ENCODE measurements around the gene PDE4D. TPM values are rescaled to one million over a fixed set of nuclear protein-coding genes. Genes with fewer than 3 reads are reported as not detected.

PDE4D gene
- total RNA-seq, 1 experiment from 2014 or later, result 2.1 TPM

DNA sequence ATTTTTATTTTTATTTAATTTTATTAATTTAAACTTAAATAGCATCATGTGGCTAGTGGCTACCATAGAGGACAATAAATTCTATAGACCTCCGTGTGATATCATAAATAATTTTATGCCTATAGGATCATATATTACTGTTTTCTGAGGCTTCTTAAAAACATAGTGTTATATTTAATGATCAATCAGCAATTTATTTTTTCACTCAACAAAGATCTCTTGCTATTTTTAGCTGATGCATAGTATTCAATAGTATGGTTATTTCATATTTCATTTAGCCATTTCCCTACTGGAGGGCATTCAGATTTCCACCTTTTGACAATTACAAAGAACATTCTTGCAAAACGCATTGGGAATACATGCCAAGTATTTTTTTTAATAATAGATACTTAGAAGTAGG, 114.1 kb downstream of the PDE4D start:
- Mint-ChIP-seq H3K27ac (no peak overlapping the region), H3K4me1 (peaks cover 12% of the 10 kb centered on the region in 2 experiments), H3K27me3 (ENCODE audit: low read depth) (no peaks in the 10 kb centered on the region), H3K36me3 (ENCODE audit: insufficient read depth in 1 of 3, low read depth in 3 of 3) (no peaks in the 10 kb centered on the region), H3K4me3 (no peak overlapping the region), H3K9me3 (no peaks in the 10 kb centered on the region)
- Histone ChIP-seq H3K4me2 (ENCODE audit: insufficient read depth, insufficient read length, low read length) (no peak overlapping the region), H2BK5ac (ENCODE audit: insufficient read length, low read length) (no peak overlapping the region), H3K23ac (ENCODE audit: insufficient read length, low read depth, low read length) (no peak overlapping the region), H2BK12ac (ENCODE audit: insufficient read length, low read depth, low read length) (no peak overlapping the region), H3K4me1 (ENCODE audit: insufficient read depth, low read length) (no peaks in the 10 kb centered on the region), H4K91ac (ENCODE audit: insufficient read length, low read depth, low read length) (no peak overlapping the region), H3K27me3 (ENCODE audit: insufficient read depth, low read length) (no peaks in the 10 kb centered on the region), H3K56ac (ENCODE audit: insufficient read length, low read depth, low read length) (no peak overlapping the region), H2BK20ac (ENCODE audit: low read depth, low read length, poor library complexity, severe bottlenecking) (no peak overlapping the region), H3K27ac (ENCODE audit: insufficient read length, low read depth, low read length) (no peak overlapping the region), H2AK5ac (ENCODE audit: insufficient read length, low read length) (no peak overlapping the region), H2AFZ (ENCODE audit: low read length) (no peak overlapping the region), H3K9me3 (ENCODE audit: control insufficient read depth, low read depth, low read length) (no peaks in the 10 kb centered on the region), H3K79me2 (ENCODE audit: insufficient read depth, low read length) (no peaks in the 10 kb centered on the region), H2BK15ac (ENCODE audit: low read depth, low read length) (no peak overlapping the region), H2BK120ac (ENCODE audit: low read depth, low read length, poor library complexity, severe bottlenecking) (no peak overlapping the region), H3K23me2 (ENCODE audit: insufficient read length, low read depth, low read length, poor library complexity, severe bottlenecking) (no peaks in the 10 kb centered on the region), H3K14ac (ENCODE audit: insufficient read depth, low read length) (no peak overlapping the region), H3K79me1 (ENCODE audit: insufficient read depth, low read depth, low read length, poor library complexity, severe bottlenecking) (no peaks in the 10 kb centered on the region), H3K18ac (ENCODE audit: insufficient read length, low read depth, low read length) (no peak overlapping the region), H3K9ac (ENCODE audit: extremely low read depth, insufficient read length, low read length) (no peak overlapping the region), H4K8ac (replicated peaks; ENCODE audit: insufficient read length, low read depth, low read length) (no peak overlapping the region), H4K20me1 (ENCODE audit: control insufficient read depth, insufficient read depth, insufficient read length) (no peaks in the 10 kb centered on the region), H3K4ac (ENCODE audit: low read depth, low read length) (no peak overlapping the region), H3T11ph (ENCODE audit: low read length) (no peak overlapping the region), H4K5ac (ENCODE audit: insufficient read length, low read depth, low read length) (no peak overlapping the region)
- TF ChIP-seq, protein P1, sequence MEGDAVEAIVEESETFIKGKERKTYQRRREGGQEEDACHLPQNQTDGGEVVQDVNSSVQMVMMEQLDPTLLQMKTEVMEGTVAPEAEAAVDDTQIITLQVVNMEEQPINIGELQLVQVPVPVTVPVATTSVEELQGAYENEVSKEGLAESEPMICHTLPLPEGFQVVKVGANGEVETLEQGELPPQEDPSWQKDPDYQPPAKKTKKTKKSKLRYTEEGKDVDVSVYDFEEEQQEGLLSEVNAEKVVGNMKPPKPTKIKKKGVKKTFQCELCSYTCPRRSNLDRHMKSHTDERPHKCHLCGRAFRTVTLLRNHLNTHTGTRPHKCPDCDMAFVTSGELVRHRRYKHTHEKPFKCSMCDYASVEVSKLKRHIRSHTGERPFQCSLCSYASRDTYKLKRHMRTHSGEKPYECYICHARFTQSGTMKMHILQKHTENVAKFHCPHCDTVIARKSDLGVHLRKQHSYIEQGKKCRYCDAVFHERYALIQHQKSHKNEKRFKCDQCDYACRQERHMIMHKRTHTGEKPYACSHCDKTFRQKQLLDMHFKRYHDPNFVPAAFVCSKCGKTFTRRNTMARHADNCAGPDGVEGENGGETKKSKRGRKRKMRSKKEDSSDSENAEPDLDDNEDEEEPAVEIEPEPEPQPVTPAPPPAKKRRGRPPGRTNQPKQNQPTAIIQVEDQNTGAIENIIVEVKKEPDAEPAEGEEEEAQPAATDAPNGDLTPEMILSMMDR (conservative IDR thresholded peaks at IDR 0.05), result no peak
- no peak for DNase-seq
- no CpG with 5 or more reads among the region's 2 CpGs for WGBS (ENCODE audit: extremely low coverage, insufficient read length, low lambda C conversion rate)
